Activated T-cell treated with anti-CD3 and anti-CD28 coated beads for 1 hour (primary cell): ENCODE results near the gene MTMR2.

Experiments
- DNase-seq: peaks from one replicate; pipeline ENCODE4 v3.0.0-alpha.2; 2020; ENCODE audit warnings: low read depth

The MTMR2 gene

DNA sequence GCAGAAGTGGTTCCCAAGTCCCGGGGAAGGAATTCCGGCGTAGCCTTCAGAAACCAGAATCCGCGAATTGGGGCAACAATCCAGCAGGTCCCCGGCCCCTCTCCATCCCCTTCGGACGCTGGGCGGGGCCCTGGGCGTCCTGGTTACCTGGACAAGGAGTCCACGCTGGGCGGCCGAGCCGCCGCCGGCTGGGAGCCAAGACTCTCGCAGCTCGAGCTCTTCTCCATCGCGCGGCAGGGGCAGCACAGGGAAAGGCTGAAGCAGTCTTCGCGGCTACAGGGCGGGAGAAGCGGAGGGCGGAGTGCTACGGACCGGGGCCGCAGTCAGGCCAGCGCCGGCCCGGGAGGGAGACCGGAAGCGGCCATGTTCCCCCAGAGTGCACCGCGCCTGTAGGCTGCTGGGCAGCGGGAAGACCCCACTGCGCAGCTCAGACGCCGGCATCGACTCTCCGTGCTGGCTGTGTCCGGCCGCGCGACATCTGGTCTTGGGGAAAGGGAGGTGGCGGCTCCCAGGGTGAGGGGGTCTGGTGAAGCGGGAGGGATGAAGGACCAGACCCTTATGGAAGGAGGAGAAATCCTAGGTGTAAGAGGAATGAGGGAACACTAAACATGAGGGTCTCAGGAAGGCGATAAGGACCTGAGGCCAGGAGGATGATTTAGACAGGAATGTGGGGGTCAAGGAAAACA is at the start of gene MTMR2:
Gene MTMR2, minus strand, starts transcription at position 380 of the 686 bp plus-strand sequence. Its CDS starts 153 bp downstream, at position 227.
- peak; percentile 22 for DNase-seq

DNA sequence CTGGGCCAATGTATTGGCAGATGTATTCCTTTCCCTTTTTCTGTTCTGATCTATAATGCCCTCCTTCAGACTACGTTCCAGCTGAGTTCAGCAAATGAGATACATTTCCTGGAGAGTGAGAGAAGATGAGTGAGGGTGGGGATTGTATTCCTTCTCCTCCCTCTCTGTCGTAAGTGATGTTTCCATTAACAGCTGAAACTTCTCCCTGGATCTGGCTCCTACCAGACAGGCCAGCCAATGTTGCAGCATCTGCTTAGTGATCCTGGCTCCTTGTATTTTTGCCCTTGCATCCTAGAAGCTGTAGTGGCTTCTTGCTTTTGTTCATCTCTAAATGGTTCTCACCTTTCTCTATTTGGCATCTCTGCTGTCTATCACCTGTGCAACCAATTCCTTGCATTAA is 48.2 kb upstream of the MTMR2 start:
- DNase-seq: no peak

- no peak for DNase-seq
Measured at GRCh38 chr11:95968585-95968984, 44.7 kb upstream of the MTMR2 start.

GRCh38 chr11:95964281-95964680 is 40.4 kb upstream of the MTMR2 start:
- no peak for DNase-seq

- DNase-seq: no peak
Measured at GRCh38 chr11:95961758-95962157, 37.9 kb upstream of the MTMR2 start.

- no peak for DNase-seq
Measured at GRCh38 chr11:95950905-95951304, 27.0 kb upstream of the MTMR2 start.

GRCh38 chr11:95948637-95949036 is 24.7 kb upstream of the MTMR2 start:
- DNase-seq: no peak

GRCh38 chr11:95944623-95945022 is 20.7 kb upstream of the MTMR2 start:
- no peak for DNase-seq

GRCh38 chr11:95943546-95943945 is 19.6 kb upstream of the MTMR2 start:
- DNase-seq: no peak

GRCh38 chr11:95939091-95939490 is 15.2 kb upstream of the MTMR2 start:
- DNase-seq: no peak

DNA sequence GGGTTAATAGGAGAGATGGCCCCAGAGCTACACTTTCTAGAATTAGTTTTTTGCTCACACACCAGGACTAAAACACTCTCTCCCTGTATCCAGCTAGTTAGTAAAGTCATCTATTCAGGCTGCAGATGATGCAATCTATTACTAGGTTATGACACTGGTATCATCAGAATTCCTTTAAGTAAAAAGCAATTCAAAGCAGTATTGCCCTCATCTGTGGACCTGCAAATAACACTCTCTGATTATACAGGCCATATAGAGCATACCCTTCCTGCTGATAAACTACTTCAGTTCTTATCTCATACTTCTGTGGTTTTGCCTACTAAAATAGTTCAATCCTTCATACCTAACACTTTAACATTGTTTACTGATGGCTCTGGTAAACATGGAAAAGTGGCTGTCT is 13.5 kb upstream of the MTMR2 start:
- DNase-seq: no peak

DNA sequence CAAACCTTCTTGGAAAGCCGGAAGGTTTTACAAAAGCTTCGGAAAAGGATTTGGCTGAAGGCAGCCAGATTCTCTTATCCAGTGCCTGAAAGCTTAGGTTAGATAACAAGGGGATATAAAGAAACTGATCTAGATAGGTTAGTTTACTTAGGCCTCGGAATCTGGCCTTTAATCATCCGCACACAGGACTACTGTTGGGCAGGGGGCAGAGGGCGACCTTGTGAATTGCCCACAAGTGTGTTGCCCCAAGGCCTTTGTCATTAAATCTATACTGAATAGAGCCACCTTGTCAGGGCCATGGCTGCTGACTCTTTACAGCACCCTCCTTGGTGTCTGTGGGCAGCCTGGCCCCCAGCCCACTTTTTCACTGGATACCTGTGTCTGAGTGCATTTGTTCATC is 9.7 kb upstream of the MTMR2 start:
- no peak for DNase-seq

GRCh38 chr11:95931916-95932315 is 8.0 kb upstream of the MTMR2 start:
- DNase-seq: no peak

DNA sequence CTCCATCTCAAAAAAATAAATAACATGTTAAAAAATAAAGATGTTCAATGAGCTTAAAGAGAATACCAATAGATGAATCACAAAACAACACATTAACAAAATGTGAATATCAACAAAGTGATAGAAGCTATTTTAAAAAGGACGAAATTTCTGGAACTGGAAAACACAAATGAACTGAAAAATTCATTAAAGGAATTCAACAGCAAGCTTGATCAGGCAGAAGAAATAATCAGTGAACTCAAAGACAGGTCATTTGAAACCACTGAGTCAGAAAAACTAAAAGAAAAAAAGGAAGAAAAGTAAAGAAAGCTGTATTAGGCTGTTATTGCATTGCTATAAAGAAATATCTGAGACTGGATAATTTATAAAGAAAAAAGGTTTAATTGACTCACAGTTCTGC is 7.0 kb upstream of the MTMR2 start:
- no peak for DNase-seq

- no peak for DNase-seq
Measured at GRCh38 chr11:95926726-95927125, 2.8 kb upstream of the MTMR2 start.

GRCh38 chr11:95925011-95925410 is 1.1 kb upstream of the MTMR2 start:
- no peak for DNase-seq

DNA sequence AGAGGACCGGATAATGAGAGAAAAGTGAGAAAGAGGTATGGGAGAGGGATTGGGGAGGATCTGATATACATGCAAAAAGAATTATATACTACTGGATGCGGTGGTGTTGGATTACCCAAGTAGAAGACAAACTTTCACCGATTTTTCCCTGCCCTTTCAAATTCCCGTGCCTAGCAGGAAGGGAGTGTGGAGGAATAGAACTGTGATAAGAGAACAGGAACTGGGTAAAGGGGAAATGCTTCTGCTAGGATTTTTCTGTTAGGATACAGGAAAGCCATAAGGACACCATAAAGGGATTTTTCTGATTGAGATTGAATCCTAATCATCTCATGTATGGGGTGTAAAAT is 480 bp upstream of the MTMR2 start:
- DNase-seq: no peak

DNA sequence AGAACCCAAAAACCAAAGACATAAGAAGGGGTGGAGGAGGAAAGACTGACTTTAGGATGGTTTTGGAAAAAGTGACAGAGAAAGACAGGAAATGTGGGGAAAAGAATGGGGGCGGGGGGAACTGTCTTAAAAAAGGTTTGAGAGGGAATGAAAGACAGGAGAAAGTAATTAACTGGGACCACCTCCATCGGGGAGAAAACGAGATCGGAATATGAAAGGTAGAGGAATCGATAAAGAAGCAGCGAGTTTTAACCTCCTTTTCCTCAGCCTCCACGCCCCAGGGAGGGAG is 524 bp downstream of the MTMR2 start:
- DNase-seq: no peak

- DNase-seq: no peak
Measured at GRCh38 chr11:95922536-95923438, 1.1 kb downstream of the MTMR2 start.

DNA sequence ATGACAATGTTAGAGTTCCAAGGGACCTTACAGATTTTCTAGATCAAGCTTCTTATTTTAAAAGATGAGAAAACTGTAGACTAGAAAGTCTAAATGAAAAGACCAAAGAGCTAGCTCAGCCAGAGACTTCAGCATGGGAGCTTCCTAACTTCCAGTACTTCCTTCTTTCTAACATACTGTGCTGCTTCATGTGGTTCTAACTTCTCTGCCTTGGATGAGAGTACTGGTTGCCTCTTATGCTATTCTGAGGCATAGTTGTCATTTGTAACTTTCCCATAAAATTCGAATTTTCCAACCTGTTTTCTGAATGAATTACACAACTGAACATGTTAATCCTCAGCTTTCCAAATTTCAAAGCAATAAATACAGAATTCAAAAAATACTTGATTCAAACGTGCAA is 1.8 kb downstream of the MTMR2 start:
- DNase-seq: no peak

DNA sequence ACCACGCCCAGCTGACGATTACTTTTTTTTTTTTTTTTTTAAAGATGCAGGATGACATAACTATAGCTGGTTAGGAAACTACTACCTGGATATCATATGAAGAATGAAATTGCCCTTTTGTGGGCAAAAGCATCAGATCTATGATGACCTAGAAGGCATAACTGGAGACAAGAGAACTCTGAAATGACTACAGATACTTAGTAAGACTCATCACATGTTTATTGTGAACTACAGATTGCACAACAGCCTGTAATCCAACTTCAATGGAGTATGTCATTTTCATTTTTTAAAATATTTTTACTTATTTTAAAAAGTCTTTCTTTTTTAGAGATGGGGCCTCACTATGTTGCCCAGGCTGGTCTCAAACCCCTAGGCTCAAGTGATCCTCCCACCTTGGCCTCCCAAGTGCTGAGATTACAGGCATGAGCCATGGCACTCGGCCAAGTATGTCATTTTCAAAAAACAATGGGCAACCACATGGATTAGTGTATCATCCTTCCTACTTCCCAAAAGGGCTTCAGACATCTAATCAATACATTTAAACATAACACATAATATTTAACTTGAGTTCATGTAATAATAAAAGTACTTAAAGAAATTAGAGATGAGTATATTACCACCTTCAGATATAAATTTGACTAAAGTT is 3.3 kb downstream of the MTMR2 start:
- DNase-seq: no peak

DNA sequence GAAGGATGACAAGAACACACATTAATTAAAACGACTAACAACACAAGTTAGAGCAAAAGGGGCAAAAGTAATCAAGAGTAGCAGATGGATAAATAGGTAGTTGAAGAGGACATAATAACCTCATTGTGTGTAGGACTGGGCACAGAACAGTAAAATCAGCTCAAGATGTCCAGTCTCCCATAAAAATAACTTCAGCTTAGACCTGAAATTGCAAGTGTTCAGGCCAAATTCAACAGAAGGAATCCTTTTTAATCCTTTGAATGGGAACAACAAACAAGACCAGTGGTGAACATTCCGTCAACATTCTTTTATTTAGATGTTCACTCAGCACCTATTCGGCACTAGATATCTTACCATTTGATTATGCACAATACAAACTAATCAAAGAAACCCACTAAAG is 4.4 kb downstream of the MTMR2 start:
- no peak for DNase-seq

DNA sequence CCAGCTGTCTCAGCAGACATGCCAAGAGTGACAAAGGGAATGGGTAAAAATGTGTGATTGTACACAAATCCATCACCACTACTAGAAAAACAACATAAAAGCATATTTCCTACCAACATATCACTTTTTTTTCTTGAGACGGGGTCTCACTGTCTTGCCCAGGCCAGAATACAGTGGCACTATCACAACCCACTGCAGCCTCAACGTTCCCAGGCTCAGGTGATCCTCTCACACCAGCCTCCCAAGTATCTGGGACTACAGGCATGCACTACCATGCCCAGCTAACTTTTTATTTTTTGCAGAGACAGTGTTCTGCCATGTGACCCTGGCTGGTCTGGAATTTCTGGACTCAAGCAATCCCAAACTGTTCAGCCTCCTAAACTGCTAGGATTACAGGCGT is 5.2 kb downstream of the MTMR2 start:
- DNase-seq: no peak
